GM18517 (cell line): ENCODE results near the gene EPHA2.
"Not testable (repeated sequence)": the region's sequence is repeated elsewhere in the genome, so short reads cannot be mapped to it uniquely, and the experiment has no call there.

Experiments
- ATAC-seq: cut with Tn5 transposase; IDR thresholded peaks from one replicate; pipeline ENCODE4 v1.9.1; 2021; ENCODE audit warnings: mild to moderate bottlenecking, moderate library complexity; ENCODE audit not compliant: unreplicated experiment

Gene EPHA2

DNA sequence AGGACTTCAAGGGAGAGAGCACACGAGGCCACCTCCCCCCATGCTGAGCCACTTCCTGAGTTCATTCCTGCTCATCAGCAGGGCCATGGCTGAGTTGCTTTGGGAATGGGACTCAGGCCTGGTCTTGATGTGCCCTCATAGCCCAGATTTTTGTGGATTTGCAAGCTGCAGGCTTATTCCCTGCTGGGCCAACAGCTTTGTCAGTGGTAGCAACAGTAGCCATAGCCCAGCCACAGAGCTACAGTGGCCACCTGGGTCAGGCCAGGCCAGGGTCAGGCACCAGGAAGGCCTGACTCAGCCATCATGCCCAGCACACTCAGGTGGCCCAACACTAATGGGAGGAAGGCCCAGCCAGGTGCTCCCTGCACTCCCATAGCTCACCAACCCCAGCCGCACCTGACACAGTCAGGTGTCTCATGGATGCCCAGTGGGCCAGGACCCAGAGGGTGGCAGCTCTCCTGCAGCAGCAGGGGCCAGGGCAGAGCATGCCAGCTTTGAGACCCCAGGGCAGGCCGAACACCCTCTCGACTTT, 33.5 kb downstream of the EPHA2 start:
- no peak for ATAC-seq

DNA sequence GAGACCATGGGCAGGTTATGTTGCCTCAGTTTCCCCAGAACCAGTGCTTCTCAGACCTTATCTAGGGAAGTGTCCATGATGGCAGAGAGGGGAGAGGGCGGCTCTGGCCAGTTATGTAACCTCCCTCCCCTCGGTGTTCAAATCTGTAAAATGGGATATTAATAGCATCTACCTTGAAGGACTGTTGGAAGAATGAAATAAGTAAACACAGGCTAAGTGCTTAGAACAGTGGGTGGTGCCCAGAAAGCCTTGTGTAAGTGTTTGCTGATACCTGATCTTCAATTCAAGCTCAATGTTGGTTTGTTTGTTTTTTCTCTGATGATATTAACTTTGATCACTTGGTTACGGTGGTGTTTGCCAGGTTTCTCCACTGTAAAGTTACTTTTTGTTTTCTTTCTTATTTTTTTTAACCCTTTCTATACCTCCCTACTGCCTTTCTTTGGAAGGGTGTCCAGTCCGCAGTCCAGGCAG, 34.9 kb downstream of the EPHA2 start:
- ATAC-seq, result no peak

- ATAC-seq, result no peak
These were observed 35.5 kb downstream of the EPHA2 start for GRCh38 chr1:16120407-16120806.

DNA sequence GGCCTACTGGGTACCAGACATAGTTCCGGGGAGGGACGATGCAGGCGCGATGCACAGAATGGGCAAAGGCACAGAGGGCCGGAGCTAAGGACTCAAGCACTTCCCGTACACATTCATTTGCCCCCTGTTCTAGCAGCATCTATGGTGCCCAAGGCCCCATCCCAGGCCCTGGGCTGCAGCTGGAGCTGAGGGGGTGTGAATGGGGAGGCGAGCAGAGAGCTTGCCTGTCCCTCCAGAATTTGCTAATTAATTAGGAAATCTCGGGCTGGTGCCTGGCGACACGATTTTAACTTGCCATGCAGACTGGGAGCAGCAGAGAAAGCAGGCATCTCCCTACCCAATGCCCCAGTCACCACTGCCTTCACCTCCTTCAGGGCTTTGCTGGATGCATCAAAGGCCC, 35.9 kb downstream of the EPHA2 start:
- no peak for ATAC-seq

DNA sequence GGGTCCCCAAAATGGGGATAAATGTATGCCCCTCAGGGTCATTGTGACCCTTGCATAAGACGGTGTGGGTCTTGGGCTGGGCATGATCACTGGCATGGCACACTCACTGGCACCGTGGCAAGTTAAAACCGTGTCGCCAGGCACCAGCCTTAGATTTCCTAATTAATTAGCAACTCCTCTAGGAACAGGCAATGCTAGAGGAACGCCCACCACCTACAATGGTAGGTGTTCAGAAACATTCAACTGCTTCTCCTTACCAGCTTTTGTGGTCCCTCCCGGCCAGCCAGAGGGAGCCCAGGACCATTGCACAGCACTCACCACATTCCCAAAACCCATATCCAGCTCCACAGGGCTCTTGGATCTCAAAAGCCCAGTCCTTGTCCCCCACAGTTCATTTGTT, 36.4 kb downstream of the EPHA2 start:
- no peak for ATAC-seq

DNA sequence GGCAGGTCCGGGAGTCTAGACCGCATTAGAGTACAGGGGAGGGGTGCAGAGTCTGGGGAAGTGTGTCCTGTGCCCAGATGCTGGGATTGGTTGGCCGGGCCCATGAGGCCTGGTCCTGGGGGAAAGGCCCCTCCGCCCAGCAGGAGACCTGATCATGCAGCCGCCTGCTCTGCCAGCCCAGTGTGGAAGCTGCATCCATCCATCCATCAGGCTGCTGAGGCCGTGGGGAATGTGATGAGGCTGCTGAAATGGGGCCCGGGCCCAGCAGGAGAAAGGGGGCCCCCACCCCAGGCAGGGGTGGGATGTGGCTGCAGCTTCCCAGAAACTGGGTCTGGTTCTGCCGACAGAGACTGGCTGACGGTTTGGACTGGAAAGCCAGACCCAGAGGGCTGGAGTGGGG, 37.2 kb downstream of the EPHA2 start:
- no peak for ATAC-seq

DNA sequence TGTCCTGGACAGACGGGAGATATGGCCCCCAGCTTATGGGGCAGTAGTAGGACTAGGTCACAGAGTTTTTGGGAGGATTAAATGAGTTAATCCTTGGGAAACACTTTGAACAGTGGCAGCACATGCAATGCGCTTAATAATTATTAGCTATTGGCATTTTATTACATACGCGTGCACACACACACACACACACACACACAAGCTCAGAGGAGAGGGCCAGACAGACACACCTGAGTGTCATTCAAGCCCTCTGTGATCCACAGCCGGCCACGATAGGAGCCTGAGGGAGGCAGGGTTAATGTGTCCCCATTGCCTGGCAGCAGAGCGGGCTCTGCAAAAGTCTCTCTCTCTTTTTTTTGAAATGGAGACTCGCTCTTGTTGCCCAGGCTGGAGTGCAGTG, 37.9 kb downstream of the EPHA2 start:
- ATAC-seq, result no peak

DNA sequence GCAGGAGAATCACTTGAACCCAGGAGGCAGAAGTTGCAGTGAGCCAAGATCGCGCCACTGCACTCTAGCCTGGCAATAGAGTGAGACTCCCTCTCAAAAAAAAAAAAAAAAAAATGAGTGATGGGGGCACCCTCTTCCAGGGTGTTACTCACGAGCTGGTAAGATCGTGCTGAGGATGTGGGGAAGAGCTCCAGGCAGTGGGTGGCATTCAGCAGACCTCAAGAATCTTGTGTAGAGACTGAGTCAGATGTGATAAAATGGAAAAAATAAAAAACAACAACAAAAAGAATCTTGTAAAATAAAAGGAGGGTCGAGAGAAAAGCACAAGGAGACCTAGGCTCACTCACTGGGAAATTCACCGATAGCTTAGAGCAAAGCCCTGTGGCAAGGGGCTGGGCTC, 38.5 kb downstream of the EPHA2 start:
- ATAC-seq, result no peak

DNA sequence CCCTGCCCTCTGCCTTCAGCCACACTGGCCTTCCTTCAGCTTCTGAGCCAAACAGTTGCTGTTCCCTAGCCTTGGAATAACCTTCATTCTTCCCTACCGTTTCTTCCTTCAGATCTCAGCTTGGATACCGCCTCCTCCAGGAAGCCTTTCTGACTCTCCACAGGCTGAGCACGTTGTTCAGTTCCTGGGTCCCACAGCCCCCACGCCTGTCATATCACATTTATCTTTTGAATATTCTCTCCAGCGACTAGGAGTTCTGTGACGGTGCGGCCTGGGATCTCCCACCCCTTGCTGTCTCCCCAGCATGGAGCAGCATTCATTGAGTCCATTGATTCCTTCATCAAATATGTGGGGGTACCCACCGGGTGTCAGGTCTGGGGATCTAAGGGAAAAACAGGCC, 39.2 kb downstream of the EPHA2 start:
- ATAC-seq, result no peak

- ATAC-seq, result no peak
These were observed 39.9 kb downstream of the EPHA2 start for GRCh38 chr1:16116002-16116401.

GRCh38 chr1:16115468-16115983, 40.3 kb downstream of the EPHA2 start:
- no peak for ATAC-seq

GRCh38 chr1:16114527-16115467, 41.1 kb downstream of the EPHA2 start:
- no peak for ATAC-seq

DNA sequence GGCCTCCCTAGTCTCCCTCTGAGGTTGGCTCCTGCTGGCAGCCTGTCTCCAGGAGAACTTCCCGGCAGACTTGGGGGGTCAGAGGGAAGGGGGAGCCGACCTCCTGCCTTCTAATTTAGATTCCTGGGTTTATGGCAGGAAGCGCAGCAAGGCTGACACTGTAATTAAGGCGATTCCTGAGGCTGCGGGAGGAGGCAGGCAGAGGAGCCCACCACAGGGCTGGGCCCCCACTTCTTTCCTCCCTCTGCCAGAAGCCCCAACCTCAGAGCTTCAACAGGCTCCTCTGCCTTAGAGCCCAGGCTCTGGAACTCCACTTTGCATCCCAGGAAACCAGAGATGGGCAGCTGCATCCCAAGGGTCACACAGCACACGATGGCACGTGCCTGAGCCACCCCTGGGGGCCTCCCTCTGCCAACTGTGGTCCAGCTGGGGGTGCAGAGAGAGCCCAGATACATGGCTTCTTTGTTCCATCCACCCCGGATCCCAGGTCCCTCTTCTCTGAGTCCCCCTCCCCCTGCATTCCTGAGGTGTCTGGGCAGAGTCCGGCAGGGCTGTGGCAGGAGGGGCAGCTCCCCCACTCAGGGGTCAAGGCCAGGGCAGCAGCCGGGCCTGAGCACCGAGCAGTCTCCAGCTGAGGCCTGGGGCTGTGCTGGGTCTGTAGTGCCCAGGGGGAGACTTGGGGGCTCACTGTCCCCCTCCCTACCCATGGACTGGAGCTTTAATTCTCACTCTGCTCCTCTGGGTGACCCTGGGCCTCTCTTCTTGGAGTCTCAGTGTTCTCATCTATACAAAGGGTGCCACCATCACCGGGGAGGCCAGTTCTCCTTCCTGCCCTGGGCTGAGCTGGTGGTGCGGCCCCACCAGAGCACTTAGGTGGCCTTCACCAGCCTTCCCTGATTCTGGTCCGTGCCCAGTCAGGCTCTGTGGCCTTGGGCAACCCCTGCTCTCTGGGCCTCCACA, 43.0 kb downstream of the EPHA2 start:
- ATAC-seq, result no peak

DNA sequence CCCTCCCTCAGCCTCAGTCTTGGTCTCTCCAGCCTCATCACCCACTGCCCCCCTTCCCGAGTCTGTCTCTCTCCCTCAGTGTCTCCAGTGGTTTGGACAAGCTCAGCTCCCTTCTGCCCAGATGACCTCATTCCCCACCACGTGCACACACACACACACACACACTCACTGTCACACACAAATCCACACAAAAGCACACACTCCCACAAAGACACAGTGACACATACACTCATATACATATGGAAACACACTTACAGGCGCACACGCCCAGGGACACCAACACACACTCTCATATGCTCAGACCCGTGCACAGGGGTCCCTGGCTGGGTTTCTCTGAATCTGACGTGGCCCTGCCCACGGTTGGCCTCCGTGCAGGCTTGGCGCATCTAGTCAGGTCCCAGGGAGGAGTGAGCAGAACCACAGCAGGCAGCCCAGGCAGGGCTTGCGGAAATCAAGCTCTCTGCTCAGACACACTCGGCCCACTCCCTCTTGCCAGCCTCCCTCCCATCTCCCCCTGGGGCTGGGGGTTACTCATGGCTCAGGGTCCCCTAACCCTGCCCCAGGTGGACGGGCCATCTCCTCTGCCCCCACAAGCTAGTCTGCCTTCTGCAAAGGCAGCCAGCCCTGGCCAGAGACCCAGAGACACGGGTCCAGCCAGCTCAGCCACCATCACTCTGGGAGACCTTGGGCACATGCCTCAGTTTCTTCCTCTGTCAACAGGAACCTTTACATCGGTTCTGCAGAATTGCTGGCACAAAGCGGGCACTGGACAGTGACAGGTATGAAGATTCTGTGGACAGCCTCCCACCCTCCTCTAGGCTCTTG, 43.9 kb downstream of the EPHA2 start:
- no peak for ATAC-seq

- no peak for ATAC-seq
These were observed 45.0 kb downstream of the EPHA2 start for GRCh38 chr1:16110884-16111283.

DNA sequence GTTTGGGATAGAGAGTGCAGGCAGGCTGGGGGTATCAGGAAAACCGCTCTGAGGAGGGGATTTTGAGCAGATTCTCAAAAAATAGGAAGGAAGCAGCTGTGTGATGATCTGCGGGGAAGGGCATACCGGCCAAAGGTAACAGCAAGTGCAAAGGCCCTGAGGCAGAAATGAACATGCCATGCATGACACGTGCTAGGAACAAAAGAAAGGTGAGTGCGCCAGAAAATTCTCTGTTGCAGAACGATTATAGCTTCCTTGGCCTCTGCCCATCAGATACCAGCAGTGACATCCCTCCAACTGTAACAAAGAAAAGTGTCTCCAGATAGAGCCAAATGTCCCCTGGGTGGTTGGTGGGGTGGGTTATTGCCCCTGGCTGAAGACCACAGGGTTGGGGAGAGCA, 45.4 kb downstream of the EPHA2 start:
- ATAC-seq, result no peak

DNA sequence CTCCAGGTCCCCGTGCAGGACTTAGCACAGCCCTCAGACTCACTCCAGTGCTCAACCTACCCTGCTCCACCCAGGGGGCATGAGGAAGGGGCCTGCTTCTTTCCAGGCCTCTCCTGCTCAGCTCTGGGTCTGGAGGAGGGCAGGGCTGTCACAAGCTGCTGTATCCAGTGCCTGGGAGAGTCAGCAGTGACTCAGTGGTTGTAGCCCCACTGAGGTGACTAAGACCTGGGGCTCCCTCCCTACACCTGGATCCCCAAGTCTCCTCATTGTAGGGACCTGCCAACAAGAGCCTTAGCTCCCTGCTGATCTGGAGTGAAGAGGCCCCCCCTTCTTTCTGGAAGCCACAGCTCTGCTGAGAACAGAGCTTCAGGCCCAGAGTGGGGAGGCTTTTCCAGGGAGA, 46.3 kb downstream of the EPHA2 start:
- ATAC-seq, result no peak

- ATAC-seq, result not testable (repeated sequence)
These were observed 48.8 kb downstream of the EPHA2 start for GRCh38 chr1:16107039-16107438.

DNA sequence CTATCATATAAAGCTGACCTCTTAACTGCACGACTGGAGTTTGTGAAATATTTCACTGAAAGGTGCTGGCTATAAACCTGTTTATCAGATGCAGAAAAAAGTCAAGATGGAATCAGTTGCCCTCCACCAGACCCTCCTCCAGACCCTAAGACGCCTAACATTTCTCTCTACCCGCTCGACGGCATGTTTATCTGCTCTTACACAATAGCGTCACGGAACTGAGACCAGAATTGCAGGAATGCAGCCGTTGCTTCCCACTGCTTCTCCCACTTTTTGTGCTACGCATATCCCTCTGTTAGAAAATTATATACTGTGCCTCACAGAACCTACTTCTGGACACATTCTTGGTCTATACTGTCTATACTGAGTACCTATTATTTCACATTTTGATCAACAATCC, 54.2 kb downstream of the EPHA2 start:
- no peak for ATAC-seq

GRCh38 chr1:16099412-16099811, 56.5 kb downstream of the EPHA2 start:
- ATAC-seq, result no peak
